CMK (cell line): Measurements from ENCODE around the gene CAPN10.

ENCODE experiments used
- DNase-seq: peaks from one replicate; pipeline ENCODE4 v3.0.0-alpha.2; 2010; ENCODE audit warnings: low read depth

The CAPN10 gene

GRCh38 chr2:240575101-240575965, 11.2 kb upstream of the CAPN10 start:
- DNase-seq, result no peak

- DNase-seq, result no peak
These were observed 10.5 kb upstream of the CAPN10 start for GRCh38 chr2:240576036-240576435.

- no peak for DNase-seq
These were observed 9.9 kb upstream of the CAPN10 start for GRCh38 chr2:240576436-240577205.

- no peak for DNase-seq
These were observed 9.0 kb upstream of the CAPN10 start for GRCh38 chr2:240577281-240578109.

- DNase-seq, result no peak
These were observed 8.5 kb upstream of the CAPN10 start for GRCh38 chr2:240578110-240578450.

- DNase-seq, result no peak
These were observed 8.0 kb upstream of the CAPN10 start for GRCh38 chr2:240578488-240578887.

- no peak for DNase-seq
These were observed 7.3 kb upstream of the CAPN10 start for GRCh38 chr2:240579071-240579762.

GRCh38 chr2:240579771-240580614, 6.5 kb upstream of the CAPN10 start:
- DNase-seq, result no peak

- DNase-seq, result no peak
These were observed 4.7 kb upstream of the CAPN10 start for GRCh38 chr2:240581811-240582210.

GRCh38 chr2:240582781-240583180, 3.8 kb upstream of the CAPN10 start:
- DNase-seq, result no peak

GRCh38 chr2:240583774-240584173, 2.8 kb upstream of the CAPN10 start:
- no peak for DNase-seq

- no peak for DNase-seq
These were observed 2.0 kb upstream of the CAPN10 start for GRCh38 chr2:240584486-240585031.

- no peak for DNase-seq
These were observed 1.4 kb upstream of the CAPN10 start for GRCh38 chr2:240585101-240585500.

GRCh38 chr2:240585681-240586197, 795 bp upstream of the CAPN10 start:
- no peak for DNase-seq

GRCh38 chr2:240586919-240587800, 626 bp downstream of the CAPN10 start:
- DNase-seq, result no peak

- no peak for DNase-seq
These were observed 1.6 kb downstream of the CAPN10 start for GRCh38 chr2:240588006-240588655.

GRCh38 chr2:240588669-240589068, 2.1 kb downstream of the CAPN10 start:
- no peak for DNase-seq

- DNase-seq, result no peak
These were observed 2.8 kb downstream of the CAPN10 start for GRCh38 chr2:240589375-240589774.
